ENCODE results near the gene NPHP1.

DNA sequence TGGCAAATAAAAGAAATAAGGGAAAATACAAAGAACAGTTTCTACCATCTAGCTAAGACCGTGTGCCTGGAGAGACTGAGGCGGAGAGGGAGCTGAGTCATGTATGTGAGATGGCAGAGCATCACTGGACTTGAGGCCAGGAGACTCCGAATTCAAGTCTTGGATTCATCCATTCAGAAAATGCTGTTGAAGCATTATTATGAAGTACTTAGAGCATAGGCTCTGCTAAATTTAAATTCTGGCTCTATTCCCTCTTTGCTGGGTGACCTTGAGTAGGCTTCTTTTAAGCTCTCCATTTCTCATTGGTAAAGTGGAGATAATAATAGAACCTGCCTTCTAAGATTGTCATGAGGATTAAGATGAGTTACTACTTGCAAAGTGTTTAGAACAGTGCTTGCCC is 34.7 kb downstream of the NPHP1 start:
- no peak for TF ChIP-seq EZH2 (IDR thresholded peaks at IDR 0.05; ENCODE audit: borderline replicate concordance, low read depth, low read length, severe bottlenecking)
- TF ChIP-seq, protein P1, sequence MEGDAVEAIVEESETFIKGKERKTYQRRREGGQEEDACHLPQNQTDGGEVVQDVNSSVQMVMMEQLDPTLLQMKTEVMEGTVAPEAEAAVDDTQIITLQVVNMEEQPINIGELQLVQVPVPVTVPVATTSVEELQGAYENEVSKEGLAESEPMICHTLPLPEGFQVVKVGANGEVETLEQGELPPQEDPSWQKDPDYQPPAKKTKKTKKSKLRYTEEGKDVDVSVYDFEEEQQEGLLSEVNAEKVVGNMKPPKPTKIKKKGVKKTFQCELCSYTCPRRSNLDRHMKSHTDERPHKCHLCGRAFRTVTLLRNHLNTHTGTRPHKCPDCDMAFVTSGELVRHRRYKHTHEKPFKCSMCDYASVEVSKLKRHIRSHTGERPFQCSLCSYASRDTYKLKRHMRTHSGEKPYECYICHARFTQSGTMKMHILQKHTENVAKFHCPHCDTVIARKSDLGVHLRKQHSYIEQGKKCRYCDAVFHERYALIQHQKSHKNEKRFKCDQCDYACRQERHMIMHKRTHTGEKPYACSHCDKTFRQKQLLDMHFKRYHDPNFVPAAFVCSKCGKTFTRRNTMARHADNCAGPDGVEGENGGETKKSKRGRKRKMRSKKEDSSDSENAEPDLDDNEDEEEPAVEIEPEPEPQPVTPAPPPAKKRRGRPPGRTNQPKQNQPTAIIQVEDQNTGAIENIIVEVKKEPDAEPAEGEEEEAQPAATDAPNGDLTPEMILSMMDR (IDR thresholded peaks at IDR 0.05; ENCODE audit: borderline replicate concordance, extremely low read depth, low read length, poor library complexity, severe bottlenecking): no peak

Measured in DND-41 (cell line).